Stimulated activated naive CD8-positive, alpha-beta T cell treated with anti-CD3 and anti-CD28 coated beads, Interleukin-15, amount 100 ng/mL, for 72 hours (primary cell): ENCODE results near the gene P4HTM.

ENCODE experiments used
- ATAC-seq: fragments of 150-1000 bp; cut with Tn5 transposase; 2 replicates; pipeline ENCODE4 v1.10.0; 2021; ENCODE audit warnings: mild to moderate bottlenecking, moderate library complexity
- DNase-seq, 2 donors: peaks; one replicate each; pipeline ENCODE4 v3.0.0; 2021 to 2022
- H3K27ac Mint-ChIP-seq, 2 donors: one replicate each; pipeline ENCODE4 v1.8.0; 2022; ENCODE audit warnings: mild to moderate bottlenecking in 2 of 2, mixed read lengths in 2 of 2, moderate library complexity in 2 of 2
- H3K27me3 Mint-ChIP-seq: one replicate; pipeline ENCODE4 v1.8.0; 2022; ENCODE audit warnings: mixed read lengths
- H3K4me1 Mint-ChIP-seq: one replicate; pipeline ENCODE4 v1.8.0; 2022; ENCODE audit warnings: mild to moderate bottlenecking, mixed read lengths
- H3K4me3 Mint-ChIP-seq, 2 donors: one replicate each; pipeline ENCODE4 v1.8.0; 2022; ENCODE audit warnings: mild to moderate bottlenecking in 2 of 2, mixed read lengths in 2 of 2, moderate library complexity in 1 of 2
- H3K9me3 Mint-ChIP-seq, 2 donors: one replicate each; pipeline ENCODE4 v1.8.0; 2022; ENCODE audit warnings: mixed read lengths in 2 of 2

P4HTM gene

GRCh38 chr3:48989796-48990635 is at the start of gene P4HTM:
P4HTM (plus strand) TSS chr3:48990241; CDS start chr3:48990257, 16 bp downstream.
- no peaks in the 10 kb centered on the region for H3K27me3 Mint-ChIP-seq
- peak within 1 kb of the TSS; percentile 91 to 98 for H3K4me3 Mint-ChIP-seq
- peak within 1 kb of the TSS; percentile 96 to 98 for H3K27ac Mint-ChIP-seq
- DNase-seq (peak; percentile 82 to 88), ATAC-seq (peak; percentile 84)
- H3K4me1 Mint-ChIP-seq = peaks cover 78% of the 10 kb centered on the region
- H3K9me3 Mint-ChIP-seq = no peaks in the 10 kb centered on the region

GRCh38 chr3:48945432-48945831 is 44.6 kb upstream of the P4HTM start:
- Mint-ChIP-seq H3K4me1 (peaks cover 43% of the 10 kb centered on the region), H3K9me3 (no peaks in the 10 kb centered on the region), H3K4me3 (peak overlapping the region; percentile 23 to 67), H3K27me3 (no peaks in the 10 kb centered on the region), H3K27ac (peak overlapping the region; percentile 19 to 64)
- DNase-seq = no peak
- peak; percentile 67 for ATAC-seq

GRCh38 chr3:48945891-48946549 is 44.0 kb upstream of the P4HTM start:
- H3K27ac Mint-ChIP-seq = peak overlapping the region; percentile 68
- H3K4me1 Mint-ChIP-seq = peaks cover 44% of the 10 kb centered on the region
- H3K27me3 Mint-ChIP-seq = no peaks in the 10 kb centered on the region
- no peaks in the 10 kb centered on the region for H3K9me3 Mint-ChIP-seq
- ATAC-seq (peak; percentile 20), DNase-seq (no peak)
- H3K4me3 Mint-ChIP-seq = peak overlapping the region in 1 of 2 donors; percentile 67

GRCh38 chr3:48949376-48949717 is 40.7 kb upstream of the P4HTM start:
- no peak overlapping the region for H3K27ac Mint-ChIP-seq
- H3K9me3 Mint-ChIP-seq = no peaks in the 10 kb centered on the region
- peaks cover 44% of the 10 kb centered on the region for H3K4me1 Mint-ChIP-seq

GRCh38 chr3:48950051-48950450 is 40.0 kb upstream of the P4HTM start:
- no peak overlapping the region for H3K27ac Mint-ChIP-seq
- no peak overlapping the region for H3K4me3 Mint-ChIP-seq
- H3K4me1 Mint-ChIP-seq = peaks cover 37% of the 10 kb centered on the region
- no peak for ATAC-seq
- no peaks in the 10 kb centered on the region for H3K9me3 Mint-ChIP-seq
- DNase-seq = no peak
- H3K27me3 Mint-ChIP-seq = no peaks in the 10 kb centered on the region

More at GRCh38 chr3:48949376-48949717, 40.7 kb upstream of the P4HTM start:
- no peak for DNase-seq
- no peaks in the 10 kb centered on the region for H3K27me3 Mint-ChIP-seq
- H3K4me3 Mint-ChIP-seq = no peak overlapping the region
- no peak for ATAC-seq

- no peaks in the 10 kb centered on the region for H3K9me3 Mint-ChIP-seq
- ATAC-seq = no peak
- DNase-seq = no peak
- H3K4me3 Mint-ChIP-seq = no peak overlapping the region
- no peak overlapping the region for H3K27ac Mint-ChIP-seq
- no peaks in the 10 kb centered on the region for H3K27me3 Mint-ChIP-seq
- peaks cover 20% of the 10 kb centered on the region for H3K4me1 Mint-ChIP-seq
Measured at GRCh38 chr3:48951764-48952163, 38.3 kb upstream of the P4HTM start.

GRCh38 chr3:48952510-48953118 is 37.4 kb upstream of the P4HTM start:
- Mint-ChIP-seq H3K9me3 (no peaks in the 10 kb centered on the region), H3K27me3 (no peaks in the 10 kb centered on the region), H3K4me1 (peaks cover 17% of the 10 kb centered on the region), H3K4me3 (no peak overlapping the region), H3K27ac (no peak overlapping the region)
- ATAC-seq = no peak
- peak; percentile 7 to 18 for DNase-seq

- peak overlapping the region in 1 of 2 donors; percentile 45 for H3K27ac Mint-ChIP-seq
- peaks cover 5% of the 10 kb centered on the region for H3K4me1 Mint-ChIP-seq
- no peaks in the 10 kb centered on the region for H3K27me3 Mint-ChIP-seq
- no peak for ATAC-seq
- DNase-seq = no peak
- H3K4me3 Mint-ChIP-seq = no peak overlapping the region
- no peaks in the 10 kb centered on the region for H3K9me3 Mint-ChIP-seq
Measured at GRCh38 chr3:48957006-48957705, 32.9 kb upstream of the P4HTM start.

- Mint-ChIP-seq H3K4me1 (peaks cover under 1% of the 10 kb centered on the region), H3K27ac (no peak overlapping the region), H3K27me3 (no peaks in the 10 kb centered on the region), H3K4me3 (no peak overlapping the region), H3K9me3 (no peaks in the 10 kb centered on the region)
- ATAC-seq (no peak), DNase-seq (no peak)
Measured at GRCh38 chr3:48960841-48961413, 29.1 kb upstream of the P4HTM start.

- Mint-ChIP-seq H3K4me3 (no peak overlapping the region), H3K9me3 (no peaks in the 10 kb centered on the region), H3K27me3 (no peaks in the 10 kb centered on the region), H3K27ac (no peak overlapping the region), H3K4me1 (peaks cover 12% of the 10 kb centered on the region)
- ATAC-seq (no peak), DNase-seq (no peak)
Measured at GRCh38 chr3:48962340-48962739, 27.7 kb upstream of the P4HTM start.

- no peaks in the 10 kb centered on the region for H3K27me3 Mint-ChIP-seq
- H3K4me1 Mint-ChIP-seq = peaks cover 12% of the 10 kb centered on the region
- ATAC-seq = no peak
- H3K9me3 Mint-ChIP-seq = no peaks in the 10 kb centered on the region
- H3K27ac Mint-ChIP-seq = peak overlapping the region in 1 of 2 donors; percentile 89
- H3K4me3 Mint-ChIP-seq = no peak overlapping the region
- no peak for DNase-seq
Measured at GRCh38 chr3:48962939-48963338, 27.1 kb upstream of the P4HTM start.

- H3K27me3 Mint-ChIP-seq = no peaks in the 10 kb centered on the region
- H3K4me1 Mint-ChIP-seq = peaks cover 12% of the 10 kb centered on the region
- no peak overlapping the region for H3K27ac Mint-ChIP-seq
- no peaks in the 10 kb centered on the region for H3K9me3 Mint-ChIP-seq
- ATAC-seq (no peak), DNase-seq (no peak)
- H3K4me3 Mint-ChIP-seq = no peak overlapping the region
Measured at GRCh38 chr3:48963591-48963990, 26.4 kb upstream of the P4HTM start.

- peak overlapping the region in 1 of 2 donors; percentile 9 for H3K27ac Mint-ChIP-seq
- no peaks in the 10 kb centered on the region for H3K9me3 Mint-ChIP-seq
- no peak overlapping the region for H3K4me3 Mint-ChIP-seq
- no peaks in the 10 kb centered on the region for H3K27me3 Mint-ChIP-seq
- ATAC-seq (no peak), DNase-seq (no peak)
- peaks cover 12% of the 10 kb centered on the region for H3K4me1 Mint-ChIP-seq
Measured at GRCh38 chr3:48966367-48966766, 23.7 kb upstream of the P4HTM start.

GRCh38 chr3:48966876-48967361 is 23.1 kb upstream of the P4HTM start:
- peaks cover 12% of the 10 kb centered on the region for H3K4me1 Mint-ChIP-seq
- no peaks in the 10 kb centered on the region for H3K27me3 Mint-ChIP-seq
- H3K4me3 Mint-ChIP-seq = no peak overlapping the region
- no peak for ATAC-seq
- no peaks in the 10 kb centered on the region for H3K9me3 Mint-ChIP-seq
- DNase-seq = no peak
- peak overlapping the region in 1 of 2 donors; percentile 3 for H3K27ac Mint-ChIP-seq

- Mint-ChIP-seq H3K4me1 (peaks cover 12% of the 10 kb centered on the region), H3K27me3 (no peaks in the 10 kb centered on the region), H3K27ac (no peak overlapping the region), H3K9me3 (no peaks in the 10 kb centered on the region), H3K4me3 (no peak overlapping the region)
- DNase-seq = no peak
- no peak for ATAC-seq
Measured at GRCh38 chr3:48970586-48970985, 19.5 kb upstream of the P4HTM start.
